CD14-positive monocyte (primary cell): ENCODE data around the gene ANXA10. TPM values are rescaled to one million over a fixed set of nuclear protein-coding genes. Genes with fewer than 3 reads are reported as not detected.

Source experiments
- DNase-seq, 3 donors: peaks; one replicate each; pipeline ENCODE4 v3.0.0-alpha.2; 2011 to 2022
- H2AFZ ChIP-seq: 2 replicates; pipeline ENCODE4 v1.6.0; 2012; ENCODE audit warnings: mild to moderate bottlenecking, low read depth, low read length, inconsistent platforms; ENCODE audit not compliant: insufficient read depth, poor library complexity, severe bottlenecking
- H3K27ac ChIP-seq, 2 donors: 1 replicate in 1 of 2; 2 replicates in 1 of 2; pipeline ENCODE4 v1.5.1; 2012 to 2013; ENCODE audit warnings: low read length in 2 of 2, control low read depth in 1 of 2, inconsistent platforms in 1 of 2, low read depth in 1 of 2, mild to moderate bottlenecking in 1 of 2
- H3K27me3 ChIP-seq, 2 donors: one replicate each; pipeline versions ENCODE4 v1.6.0 to v1.6.1; 2011 to 2013; ENCODE audit warnings: low read length in 2 of 2; ENCODE audit not compliant: control insufficient read depth in 2 of 2, insufficient read depth in 2 of 2
- H3K36me3 ChIP-seq, 2 donors: replicated peaks in 1 of 2; 1 replicate in 1 of 2; 2 replicates in 1 of 2; pipeline versions ENCODE4 v1.5.1 to v1.6.1; 2012 to 2013; ENCODE audit warnings: low read length in 2 of 2, control low read depth in 1 of 2, inconsistent platforms in 1 of 2, mild to moderate bottlenecking in 1 of 2; ENCODE audit not compliant: insufficient read depth in 2 of 2, control insufficient read depth in 1 of 2
- H3K4me1 ChIP-seq, 2 donors: 1 replicate in 1 of 2; 2 replicates in 1 of 2; pipeline versions ENCODE4 v1.5.1 to v1.6.1; 2012 to 2013; ENCODE audit warnings: low read length in 2 of 2, control low read depth in 1 of 2, inconsistent platforms in 1 of 2, mild to moderate bottlenecking in 1 of 2, moderate library complexity in 1 of 2; ENCODE audit not compliant: insufficient read depth in 2 of 2, control insufficient read depth in 1 of 2
- H3K4me2 ChIP-seq: replicated peaks from 2 replicates; pipeline ENCODE3; 2012; ENCODE audit warnings: low read length, moderate library complexity, mild to moderate bottlenecking; ENCODE audit not compliant: poor library complexity, severe bottlenecking; ENCODE audit errors: extremely low read depth
- H3K4me3 ChIP-seq, 3 experiments: fragments of 200-600 bp in 1 of 3; sonication (generic) in 1 of 3; replicated peaks in 1 of 3; 1 replicate in 2 of 3; 2 replicates in 1 of 3; pipeline ENCODE4 v1.5.1; 2011 to 2013; ENCODE audit warnings: low read length in 3 of 3, mild to moderate bottlenecking in 3 of 3, control low read depth in 2 of 3, low read depth in 2 of 3, inconsistent platforms in 1 of 3, moderate library complexity in 1 of 3
- H3K79me2 ChIP-seq: 2 replicates; pipeline ENCODE4 v1.6.0; 2012; ENCODE audit warnings: mild to moderate bottlenecking, control low read depth, inconsistent platforms, low read length, moderate library complexity; ENCODE audit not compliant: insufficient read depth
- H3K9ac ChIP-seq: 2 replicates; pipeline ENCODE4 v1.6.0; 2017; ENCODE audit warnings: low read length, mild to moderate bottlenecking; ENCODE audit not compliant: insufficient read depth, poor library complexity, severe bottlenecking
- H3K9me3 ChIP-seq, 2 donors: replicated peaks in 1 of 2; 1 replicate in 1 of 2; 2 replicates in 1 of 2; pipeline versions ENCODE4 v1.5.1 to v1.6.1; 2012 to 2013; ENCODE audit warnings: low read length in 2 of 2, control low read depth in 1 of 2; ENCODE audit not compliant: control insufficient read depth in 1 of 2, insufficient read depth in 1 of 2
- H4K20me1 ChIP-seq: 2 replicates; pipeline ENCODE4 v1.6.0; 2012; ENCODE audit warnings: mild to moderate bottlenecking, low read length, control low read depth, moderate library complexity; ENCODE audit not compliant: insufficient read depth
- H3K27ac Mint-ChIP-seq, 7 donors: one replicate each; pipeline ENCODE4 v1.8.0; 2020; ENCODE audit warnings: mild to moderate bottlenecking in 7 of 7, mixed read lengths in 7 of 7, moderate library complexity in 6 of 7, inconsistent platforms in 2 of 7
- H3K27me3 Mint-ChIP-seq, 3 donors: one replicate each; pipeline ENCODE4 v1.8.0; 2021 to 2022; ENCODE audit warnings: low read depth in 3 of 3, mild to moderate bottlenecking in 3 of 3, mixed read lengths in 3 of 3, moderate library complexity in 3 of 3, inconsistent platforms in 1 of 3
- H3K36me3 Mint-ChIP-seq, 2 donors: one replicate each; pipeline ENCODE4 v1.8.0; 2020; ENCODE audit warnings: mixed read lengths in 2 of 2, inconsistent platforms in 1 of 2, mild to moderate bottlenecking in 1 of 2
- H3K4me1 Mint-ChIP-seq: one replicate; pipeline ENCODE4 v1.8.0; 2020; ENCODE audit warnings: mild to moderate bottlenecking, mixed read lengths
- H3K4me3 Mint-ChIP-seq, 2 donors: one replicate each; pipeline ENCODE4 v1.8.0; 2020; ENCODE audit warnings: mild to moderate bottlenecking in 2 of 2, mixed read lengths in 2 of 2, moderate library complexity in 1 of 2
- H3K9me3 Mint-ChIP-seq, 7 donors: one replicate each; pipeline ENCODE4 v1.8.0; 2020 to 2022; ENCODE audit warnings: mixed read lengths in 7 of 7, mild to moderate bottlenecking in 6 of 7, moderate library complexity in 6 of 7, inconsistent platforms in 2 of 7
- WGBS: methylation state at CpG from one replicate; pipeline ENCODE4 v1.1.5; 2013; ENCODE audit warnings: missing lambda C conversion rate; ENCODE audit not compliant: insufficient coverage; 5-methylcytosine and 5-hydroxymethylcytosine counted together
- intact Hi-C, 2 donors: fragments of 100-400 bp; cut with micrococcal nuclease; formaldehyde crosslinking; loops; one replicate each; pipeline versions ENCODE4 v1.15.0 to v1.15.1; 2023
- polyA plus RNA-seq, 3 donors: library from polyadenylated mRNA; depleted of rRNA in 1 of 3; unstranded in 2 of 3; stranded (reverse) in 1 of 3; fragments of 300-500 nt in 2 of 3; fragments of >200 nt in 1 of 3; fragmentation: Illumina TruSeq in 2 of 3; gene quantifications; 1 replicate in 2 of 3; 2 replicates in 1 of 3; pipeline ENCODE4 v1.2.3, GENCODE V29; 2012 to 2021
- TF ChIP-seq, protein P1 (sequence below): fragments of 200-600 bp; IDR thresholded peaks from one replicate; pipeline ENCODE4 v1.8.0; 2022; ENCODE audit warnings: antibody characterized with exemption, mild to moderate bottlenecking

ANXA10 gene
- polyA plus RNA-seq, 3 donors = not detected

DNA sequence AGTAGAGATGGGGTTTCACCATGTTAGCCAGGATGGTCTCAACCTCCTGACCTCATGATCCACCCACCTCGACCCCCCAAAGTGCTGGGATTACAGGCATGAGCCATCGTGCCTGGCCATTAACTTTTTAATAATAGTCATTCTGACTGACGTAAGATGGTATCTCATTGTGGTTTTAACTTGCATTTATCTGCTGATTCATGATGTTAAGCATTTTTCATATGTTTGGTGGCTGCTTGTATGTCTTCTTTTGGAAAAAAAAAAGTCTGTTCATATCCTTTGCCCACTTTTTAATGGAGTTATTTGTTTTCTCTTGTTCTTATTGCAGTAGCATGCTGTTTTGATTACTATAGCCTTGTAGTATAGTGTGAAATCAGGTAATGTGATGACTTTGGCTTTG, 45.8 kb downstream of the ANXA10 start:
- intact Hi-C loops = no loop called here
- Histone ChIP-seq H3K4me2 (no peak overlapping the region), H3K4me3 (no peak overlapping the region), H3K4me1 (no peaks in the 10 kb centered on the region), H3K9ac (no peak overlapping the region), H4K20me1 (no peaks in the 10 kb centered on the region), H3K36me3 (no peaks in the 10 kb centered on the region), H3K27ac (no peak overlapping the region), H3K27me3 (no peaks in the 10 kb centered on the region), H3K79me2 (no peaks in the 10 kb centered on the region), H3K9me3 (peaks cover 0 to 7% of the 10 kb centered on the region in 2 donors), H2AFZ (no peak overlapping the region)
- H3K27me3 Mint-ChIP-seq = no peaks in the 10 kb centered on the region
- no peak overlapping the region for H3K4me3 Mint-ChIP-seq
- no peak overlapping the region for H3K27ac Mint-ChIP-seq
- 17% methylated on average over 1 of the region's 3 CpGs for WGBS
- H3K4me1 Mint-ChIP-seq = no peaks in the 10 kb centered on the region
- DNase-seq = no peak
- TF ChIP-seq, protein P1, sequence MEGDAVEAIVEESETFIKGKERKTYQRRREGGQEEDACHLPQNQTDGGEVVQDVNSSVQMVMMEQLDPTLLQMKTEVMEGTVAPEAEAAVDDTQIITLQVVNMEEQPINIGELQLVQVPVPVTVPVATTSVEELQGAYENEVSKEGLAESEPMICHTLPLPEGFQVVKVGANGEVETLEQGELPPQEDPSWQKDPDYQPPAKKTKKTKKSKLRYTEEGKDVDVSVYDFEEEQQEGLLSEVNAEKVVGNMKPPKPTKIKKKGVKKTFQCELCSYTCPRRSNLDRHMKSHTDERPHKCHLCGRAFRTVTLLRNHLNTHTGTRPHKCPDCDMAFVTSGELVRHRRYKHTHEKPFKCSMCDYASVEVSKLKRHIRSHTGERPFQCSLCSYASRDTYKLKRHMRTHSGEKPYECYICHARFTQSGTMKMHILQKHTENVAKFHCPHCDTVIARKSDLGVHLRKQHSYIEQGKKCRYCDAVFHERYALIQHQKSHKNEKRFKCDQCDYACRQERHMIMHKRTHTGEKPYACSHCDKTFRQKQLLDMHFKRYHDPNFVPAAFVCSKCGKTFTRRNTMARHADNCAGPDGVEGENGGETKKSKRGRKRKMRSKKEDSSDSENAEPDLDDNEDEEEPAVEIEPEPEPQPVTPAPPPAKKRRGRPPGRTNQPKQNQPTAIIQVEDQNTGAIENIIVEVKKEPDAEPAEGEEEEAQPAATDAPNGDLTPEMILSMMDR = no peak
- no peaks in the 10 kb centered on the region for H3K36me3 Mint-ChIP-seq
- peaks cover 0 to 10% (median 5%) of the 10 kb centered on the region in 7 donors for H3K9me3 Mint-ChIP-seq

DNA sequence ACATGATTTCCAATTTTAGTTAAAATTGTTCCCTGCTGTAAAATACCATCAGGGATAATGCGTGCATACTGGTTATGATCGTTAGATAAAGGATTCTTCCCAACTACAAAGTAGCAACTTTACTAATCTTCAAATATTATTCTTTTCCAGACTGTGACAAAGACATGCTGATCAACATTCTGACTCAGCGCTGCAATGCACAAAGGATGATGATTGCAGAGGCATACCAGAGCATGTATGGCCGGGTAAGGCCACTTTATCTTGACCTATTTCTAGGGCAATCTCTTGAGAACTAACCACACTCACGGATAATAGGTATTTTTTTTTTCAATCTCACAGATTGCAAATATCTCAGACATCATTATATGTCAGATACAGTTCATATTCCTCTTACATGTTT, 47.0 kb downstream of the ANXA10 start:
- WGBS = no CpG with 5 or more reads among the region's 5 CpGs

More for the DNA sequence above, 47.0 kb downstream of the ANXA10 start:
- Histone ChIP-seq H2AFZ (no peak overlapping the region), H3K4me2 (no peak overlapping the region), H3K4me1 (no peaks in the 10 kb centered on the region), H3K79me2 (no peaks in the 10 kb centered on the region), H4K20me1 (no peaks in the 10 kb centered on the region), H3K9ac (no peak overlapping the region), H3K27me3 (no peaks in the 10 kb centered on the region), H3K27ac (no peak overlapping the region), H3K4me3 (no peak overlapping the region), H3K36me3 (no peaks in the 10 kb centered on the region), H3K9me3 (peaks cover 0 to 7% of the 10 kb centered on the region in 2 donors)
- Mint-ChIP-seq H3K4me3 (no peak overlapping the region), H3K4me1 (no peaks in the 10 kb centered on the region), H3K27me3 (peaks cover 0 to 3% (median 0%) of the 10 kb centered on the region in 3 donors), H3K27ac (no peak overlapping the region), H3K9me3 (peaks cover 0 to 10% (median 5%) of the 10 kb centered on the region in 7 donors), H3K36me3 (no peaks in the 10 kb centered on the region)
- no peak for DNase-seq
- intact Hi-C loops = no loop called here
- TF ChIP-seq, protein P1 = no peak
